Thoracic aorta (tissue), 2 donors: ENCODE measurements around the gene CDC42SE2. TPM values are rescaled to one million over a fixed set of nuclear protein-coding genes. Genes with fewer than 3 reads are reported as not detected.

ENCODE experiments used
- ATAC-seq: fragments of 150-250 bp; one replicate; pipeline ENCODE4 v1.8.0; 2017; ENCODE audit warnings: low read depth; ENCODE audit not compliant: insufficient number of reproducible peaks, low FRiP score
- DNase-seq: peaks from one replicate; pipeline ENCODE4 v3.0.0-alpha.2; 2020; ENCODE audit warnings: low spot score
- H3K27ac ChIP-seq, 2 donors: fragments of 200-600 bp; sonication (generic); 1 replicate in 1 of 2; 2 replicates in 1 of 2; pipeline ENCODE4 v1.5.1; 2016; ENCODE audit warnings: mild to moderate bottlenecking in 2 of 2, moderate library complexity in 2 of 2
- H3K27me3 ChIP-seq: fragments of 200-600 bp; sonication (generic); replicated peaks from 2 replicates; pipeline ENCODE4 v1.6.0; 2016; ENCODE audit warnings: mild to moderate bottlenecking; ENCODE audit not compliant: insufficient read depth
- H3K36me3 ChIP-seq: fragments of 200-600 bp; sonication (generic); one replicate; pipeline ENCODE4 v1.5.1; 2016
- H3K4me1 ChIP-seq, 2 donors: fragments of 200-600 bp; sonication (generic); 1 replicate in 1 of 2; 2 replicates in 1 of 2; pipeline versions ENCODE4 v1.5.1 to v1.6.0; 2016; ENCODE audit warnings: low read depth in 2 of 2, mild to moderate bottlenecking in 1 of 2; ENCODE audit not compliant: control insufficient read depth in 1 of 2
- H3K4me3 ChIP-seq: fragments of 200-600 bp; sonication (generic); 2 replicates; pipeline ENCODE4 v1.5.1; 2016; ENCODE audit warnings: mild to moderate bottlenecking
- H3K9me3 ChIP-seq: fragments of 200-600 bp; sonication (generic); 2 replicates; pipeline ENCODE4 v1.5.1; 2016
- total RNA-seq, 2 donors: library from RNA; depleted of rRNA; stranded (reverse); fragments of >200 nt; gene quantifications; one replicate each; pipeline versions ENCODE4 v1.1.0 to v1.2.3, GENCODE V29; 2016
- TF ChIP-seq, protein P1 (sequence below): fragments of 200-600 bp; sonication (generic); IDR thresholded peaks from one replicate; pipeline ENCODE4 v1.5.1; 2019; ENCODE audit warnings: antibody characterized with exemption

The CDC42SE2 gene
- total RNA-seq, 2 donors from 2014 or later: 20.3 to 38.0 TPM

DNA sequence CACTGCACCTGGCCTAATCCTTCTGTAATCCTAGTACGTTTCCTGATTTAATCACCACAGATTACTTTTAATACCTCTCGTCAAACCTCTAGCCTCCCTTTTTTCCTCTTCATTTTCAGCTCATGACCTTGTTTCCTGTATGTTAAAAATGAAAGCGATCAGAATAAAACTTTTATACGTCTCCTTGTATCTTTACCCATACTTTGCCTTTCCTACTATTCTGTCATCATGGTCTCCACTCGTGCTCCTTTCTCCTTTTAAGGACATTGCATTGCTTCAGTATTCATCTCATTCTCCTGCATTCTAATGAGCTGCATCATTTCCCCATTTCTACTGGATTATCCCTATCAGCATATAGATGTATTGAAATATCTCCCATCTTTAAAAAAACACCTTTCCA, 8.5 kb downstream of the CDC42SE2 start:
- TF ChIP-seq, protein P1, sequence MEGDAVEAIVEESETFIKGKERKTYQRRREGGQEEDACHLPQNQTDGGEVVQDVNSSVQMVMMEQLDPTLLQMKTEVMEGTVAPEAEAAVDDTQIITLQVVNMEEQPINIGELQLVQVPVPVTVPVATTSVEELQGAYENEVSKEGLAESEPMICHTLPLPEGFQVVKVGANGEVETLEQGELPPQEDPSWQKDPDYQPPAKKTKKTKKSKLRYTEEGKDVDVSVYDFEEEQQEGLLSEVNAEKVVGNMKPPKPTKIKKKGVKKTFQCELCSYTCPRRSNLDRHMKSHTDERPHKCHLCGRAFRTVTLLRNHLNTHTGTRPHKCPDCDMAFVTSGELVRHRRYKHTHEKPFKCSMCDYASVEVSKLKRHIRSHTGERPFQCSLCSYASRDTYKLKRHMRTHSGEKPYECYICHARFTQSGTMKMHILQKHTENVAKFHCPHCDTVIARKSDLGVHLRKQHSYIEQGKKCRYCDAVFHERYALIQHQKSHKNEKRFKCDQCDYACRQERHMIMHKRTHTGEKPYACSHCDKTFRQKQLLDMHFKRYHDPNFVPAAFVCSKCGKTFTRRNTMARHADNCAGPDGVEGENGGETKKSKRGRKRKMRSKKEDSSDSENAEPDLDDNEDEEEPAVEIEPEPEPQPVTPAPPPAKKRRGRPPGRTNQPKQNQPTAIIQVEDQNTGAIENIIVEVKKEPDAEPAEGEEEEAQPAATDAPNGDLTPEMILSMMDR: no peak
- Histone ChIP-seq H3K9me3 (no peaks in the 10 kb centered on the region), H3K4me3 (no peak overlapping the region), H3K27me3 (no peaks in the 10 kb centered on the region), H3K27ac (no peak overlapping the region), H3K36me3 (no peaks in the 10 kb centered on the region), H3K4me1 (peaks cover 0 to under 1% of the 10 kb centered on the region in 2 donors)
- DNase-seq: no peak
- no peak for ATAC-seq

DNA sequence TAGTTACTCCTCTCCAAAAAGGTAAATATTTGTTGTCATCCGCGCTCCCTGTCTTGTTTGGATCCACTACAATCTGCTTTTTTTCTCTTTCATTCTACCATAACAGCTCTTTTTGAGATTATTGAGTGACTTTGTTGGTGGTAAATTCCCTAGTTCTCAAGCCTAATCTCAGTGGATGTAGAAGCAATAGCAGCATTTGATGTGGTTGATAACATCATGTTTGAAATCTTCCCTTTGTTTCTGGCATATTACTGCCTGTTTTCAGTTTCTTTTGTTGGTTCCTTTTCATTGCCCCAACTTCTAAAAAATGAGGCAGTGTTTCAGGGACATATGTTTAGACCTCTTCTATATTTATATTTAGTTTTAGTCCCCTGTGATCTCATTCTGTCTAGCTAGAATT, 8.9 kb downstream of the CDC42SE2 start:
- Histone ChIP-seq H3K4me1 (peaks cover 0 to 4% of the 10 kb centered on the region in 2 donors), H3K27me3 (no peaks in the 10 kb centered on the region), H3K9me3 (no peaks in the 10 kb centered on the region), H3K36me3 (no peaks in the 10 kb centered on the region), H3K27ac (no peak overlapping the region), H3K4me3 (no peak overlapping the region)
- DNase-seq (no peak), ATAC-seq (no peak)
- TF ChIP-seq, protein P1: no peak

DNA sequence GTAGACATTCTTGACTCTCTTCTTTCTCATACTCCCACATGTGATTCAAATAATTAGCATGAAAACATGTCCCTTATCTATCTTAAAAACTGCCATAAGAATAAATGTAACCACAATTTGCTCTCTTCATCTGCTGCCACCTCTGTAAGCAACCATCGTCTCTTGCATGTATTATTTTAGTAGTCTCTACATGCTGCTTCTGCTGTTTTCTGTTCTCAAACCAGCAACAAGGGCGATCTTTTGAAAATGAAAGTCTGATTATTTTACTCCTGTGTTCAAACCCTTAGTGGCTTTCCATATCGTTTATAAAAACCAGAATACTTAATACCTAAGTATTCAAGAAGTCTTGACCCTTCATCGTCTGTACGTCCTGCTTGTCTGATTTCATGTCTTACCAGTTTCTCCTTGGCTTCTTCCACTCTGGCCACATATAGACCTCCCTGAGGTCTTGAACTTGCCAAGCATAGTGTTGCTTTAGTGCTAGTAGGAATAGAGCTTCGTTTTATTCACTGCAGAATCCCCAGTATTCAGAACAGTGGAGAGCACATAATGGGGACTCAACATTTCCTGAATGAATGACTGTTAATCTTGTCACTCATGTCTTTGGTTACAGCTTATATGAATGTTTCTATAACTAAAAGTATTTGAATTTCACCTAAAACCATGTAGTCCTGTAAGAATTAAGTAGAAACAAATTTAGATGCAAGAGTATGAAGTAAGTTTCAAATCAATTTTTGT, 10.6 kb downstream of the CDC42SE2 start:
- ATAC-seq (no peak), DNase-seq (no peak)
- Histone ChIP-seq H3K27ac (no peak overlapping the region), H3K9me3 (no peaks in the 10 kb centered on the region), H3K4me3 (no peak overlapping the region), H3K27me3 (no peaks in the 10 kb centered on the region), H3K36me3 (no peaks in the 10 kb centered on the region), H3K4me1 (peaks cover under 1 to 5% of the 10 kb centered on the region in 2 donors)
- TF ChIP-seq, protein P1: no peak

DNA sequence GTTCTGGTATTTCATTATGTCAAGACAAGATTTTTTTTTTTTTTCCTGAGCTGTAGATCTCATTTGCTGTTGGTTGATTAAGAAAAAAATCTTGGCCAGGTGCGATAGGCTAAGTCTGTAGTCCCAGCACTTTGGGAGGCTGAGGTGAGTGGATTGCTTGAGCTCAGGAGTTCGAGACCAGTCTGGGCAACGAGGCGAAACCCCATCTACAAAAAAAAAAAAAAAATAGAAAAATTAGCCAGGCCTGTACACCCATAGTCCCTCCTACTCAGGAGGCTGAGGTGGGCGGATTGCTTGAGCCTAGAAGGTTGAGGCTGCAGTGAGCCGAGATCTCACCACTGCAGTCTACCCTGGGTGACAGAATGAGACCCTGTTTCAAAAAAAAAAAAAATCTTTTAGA, 12.2 kb downstream of the CDC42SE2 start:
- ATAC-seq (no peak), DNase-seq (no peak)
- TF ChIP-seq, protein P1: no peak
- H3K4me3 ChIP-seq: no peak overlapping the region
- no peak overlapping the region for H3K27ac ChIP-seq
- H3K4me1 ChIP-seq: peaks cover 7 to 12% of the 10 kb centered on the region in 2 donors
- H3K9me3 ChIP-seq: no peaks in the 10 kb centered on the region
- H3K27me3 ChIP-seq: no peaks in the 10 kb centered on the region
- no peaks in the 10 kb centered on the region for H3K36me3 ChIP-seq

DNA sequence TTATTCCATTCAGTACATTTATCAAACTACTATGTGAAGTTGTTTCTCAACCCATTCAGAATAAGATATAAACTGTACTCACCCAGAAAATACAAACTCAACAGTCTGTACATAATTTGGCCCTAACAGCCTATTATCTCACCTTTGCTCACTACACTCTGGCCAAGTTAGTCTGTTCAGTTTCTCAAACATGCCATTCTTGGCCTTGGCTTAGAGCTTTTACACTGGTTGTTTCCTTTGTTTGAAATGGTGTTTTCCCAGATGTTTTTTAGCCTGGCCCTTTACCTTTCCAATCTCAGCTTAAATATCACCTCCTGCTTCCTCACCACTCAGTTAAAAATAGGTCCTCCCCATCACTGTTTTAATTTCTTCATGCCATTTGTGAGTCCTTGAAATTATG, 13.6 kb downstream of the CDC42SE2 start:
- Histone ChIP-seq H3K4me1 (peaks cover 12 to 15% of the 10 kb centered on the region in 2 donors), H3K9me3 (no peaks in the 10 kb centered on the region), H3K4me3 (no peak overlapping the region), H3K36me3 (no peaks in the 10 kb centered on the region), H3K27ac (no peak overlapping the region), H3K27me3 (no peaks in the 10 kb centered on the region)
- DNase-seq (no peak), ATAC-seq (no peak)
- TF ChIP-seq, protein P1: no peak
